ENCODE measurements around the gene ACIN1.

GRCh38 chr14:23009483-23009938 is 85.4 kb downstream of the ACIN1 start:
- TF ChIP-seq CTCF (IDR thresholded peaks at IDR 0.05; ENCODE audit: low read length) (no peak), EZH2 (IDR thresholded peaks at IDR 0.05; ENCODE audit: borderline replicate concordance, low read length) (no peak)

All from OCI-LY1 (cell line).